ENCODE measurements around the gene LPAR1. TPM values are rescaled to one million over a fixed set of nuclear protein-coding genes. Genes with fewer than 3 reads are reported as not detected.

LPAR1 gene
- total and polyA plus RNA-seq, 9 of the 15 experiments (the other 6 are each of a cell fraction or from before 2014, with no cell fraction given): 0.13 TPM; not detected in 8

GRCh38 chr9:110996436-110997220, 41.6 kb downstream of the LPAR1 start:
- no peaks in the 10 kb centered on the region for H3K36me3 ChIP-seq (ENCODE audit: control insufficient read depth, insufficient read depth, low read length)
- no peaks in the 10 kb centered on the region for H3K4me1 ChIP-seq (replicated peaks in 1 of 2; ENCODE audit: control insufficient read depth in 2 of 2, insufficient read depth in 2 of 2, low read length in 2 of 2)
- ChIA-PET POLR2A (no interaction called here), CTCF (ENCODE audit: low intra/inter-chr PET ratio) (no interaction called here)
- no peaks in the 10 kb centered on the region for H3K27me3 ChIP-seq (ENCODE audit: control insufficient read depth in 2 of 2, insufficient read depth in 2 of 2, low read length in 2 of 2)
- H3K9ac ChIP-seq (ENCODE audit: insufficient read depth in 1 of 2, low read depth in 2 of 2, low read length in 2 of 2): no peak overlapping the region
- H2AFZ ChIP-seq (ENCODE audit: low read depth, low read length): no peak overlapping the region
- DNase-seq (ENCODE audit: extremely low read depth in 1 of 4, low spot score in 3 of 4): no peak
- FAIRE-seq: no peak
- no peak overlapping the region for H3K27ac ChIP-seq (ENCODE audit: extremely low read depth, low read depth, low read length)
- 3% methylated on average over 9 of the region's 9 CpGs for WGBS (ENCODE audit: insufficient coverage, low coverage, missing lambda C conversion rate)
- H3K4me2 ChIP-seq (ENCODE audit: insufficient read depth, low read length): no peak overlapping the region
- H4K20me1 ChIP-seq (replicated peaks; ENCODE audit: control insufficient read depth, insufficient read depth, low read length): no peaks in the 10 kb centered on the region
- no peaks in the 10 kb centered on the region for H3K9me1 ChIP-seq (ENCODE audit: control insufficient read depth, insufficient read depth, low read length)
- no peaks in the 10 kb centered on the region for H3K79me2 ChIP-seq (ENCODE audit: control insufficient read depth, insufficient read depth, low read length)
- no peak overlapping the region for H3K4me3 ChIP-seq
- intact Hi-C loops (cut with micrococcal nuclease) (no loop called here), in situ Hi-C loops (cut with MboI) (no loop called here)
- no peaks in the 10 kb centered on the region for H3K9me3 ChIP-seq (replicated peaks; ENCODE audit: control insufficient read depth, insufficient read depth, low read depth, low read length)
- no TSS peak for BruUV-seq (replicated peaks)
- no peak for ATAC-seq
- TF ChIP-seq KLF16 (IDR thresholded peaks at IDR 0.05) (no peak), RAD51 (IDR thresholded peaks at IDR 0.05; ENCODE audit: borderline replicate concordance, low read depth) (no peak), ELF4 (CRISPR knock-in tag; IDR thresholded peaks at IDR 0.05) (no peak), LEF1 (IDR thresholded peaks at IDR 0.05) (no peak), HEY1 (CRISPR knock-in tag; IDR thresholded peaks at IDR 0.05; ENCODE audit: borderline replicate concordance) (no peak), ZBTB34 (CRISPR knock-in tag; IDR thresholded peaks at IDR 0.05) (no peak), KLF1 (tag; IDR thresholded peaks at IDR 0.05) (no peak), ZNF239 (CRISPR knock-in tag; IDR thresholded peaks at IDR 0.05) (no peak), ZBTB12 (CRISPR knock-in tag; IDR thresholded peaks at IDR 0.05) (no peak), WHSC1 (IDR thresholded peaks at IDR 0.05; ENCODE audit: low read length) (no peak), ZNF274 (IDR thresholded peaks at IDR 0.05; ENCODE audit: borderline replicate concordance, low read depth, low read length) (no peak)
- TF ChIP-seq, protein P1, sequence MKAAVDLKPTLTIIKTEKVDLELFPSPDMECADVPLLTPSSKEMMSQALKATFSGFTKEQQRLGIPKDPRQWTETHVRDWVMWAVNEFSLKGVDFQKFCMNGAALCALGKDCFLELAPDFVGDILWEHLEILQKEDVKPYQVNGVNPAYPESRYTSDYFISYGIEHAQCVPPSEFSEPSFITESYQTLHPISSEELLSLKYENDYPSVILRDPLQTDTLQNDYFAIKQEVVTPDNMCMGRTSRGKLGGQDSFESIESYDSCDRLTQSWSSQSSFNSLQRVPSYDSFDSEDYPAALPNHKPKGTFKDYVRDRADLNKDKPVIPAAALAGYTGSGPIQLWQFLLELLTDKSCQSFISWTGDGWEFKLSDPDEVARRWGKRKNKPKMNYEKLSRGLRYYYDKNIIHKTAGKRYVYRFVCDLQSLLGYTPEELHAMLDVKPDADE (conservative IDR thresholded peaks at IDR 0.05; ENCODE audit: control insufficient read depth, low read depth, low read length): no peak
- TF ChIP-seq, protein P2, sequence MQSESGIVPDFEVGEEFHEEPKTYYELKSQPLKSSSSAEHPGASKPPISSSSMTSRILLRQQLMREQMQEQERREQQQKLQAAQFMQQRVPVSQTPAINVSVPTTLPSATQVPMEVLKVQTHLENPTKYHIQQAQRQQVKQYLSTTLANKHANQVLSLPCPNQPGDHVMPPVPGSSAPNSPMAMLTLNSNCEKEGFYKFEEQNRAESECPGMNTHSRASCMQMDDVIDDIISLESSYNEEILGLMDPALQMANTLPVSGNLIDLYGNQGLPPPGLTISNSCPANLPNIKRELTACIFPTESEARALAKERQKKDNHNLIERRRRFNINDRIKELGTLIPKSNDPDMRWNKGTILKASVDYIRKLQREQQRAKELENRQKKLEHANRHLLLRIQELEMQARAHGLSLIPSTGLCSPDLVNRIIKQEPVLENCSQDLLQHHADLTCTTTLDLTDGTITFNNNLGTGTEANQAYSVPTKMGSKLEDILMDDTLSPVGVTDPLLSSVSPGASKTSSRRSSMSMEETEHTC (IDR thresholded peaks at IDR 0.05): no peak
- TF ChIP-seq, protein P3, sequence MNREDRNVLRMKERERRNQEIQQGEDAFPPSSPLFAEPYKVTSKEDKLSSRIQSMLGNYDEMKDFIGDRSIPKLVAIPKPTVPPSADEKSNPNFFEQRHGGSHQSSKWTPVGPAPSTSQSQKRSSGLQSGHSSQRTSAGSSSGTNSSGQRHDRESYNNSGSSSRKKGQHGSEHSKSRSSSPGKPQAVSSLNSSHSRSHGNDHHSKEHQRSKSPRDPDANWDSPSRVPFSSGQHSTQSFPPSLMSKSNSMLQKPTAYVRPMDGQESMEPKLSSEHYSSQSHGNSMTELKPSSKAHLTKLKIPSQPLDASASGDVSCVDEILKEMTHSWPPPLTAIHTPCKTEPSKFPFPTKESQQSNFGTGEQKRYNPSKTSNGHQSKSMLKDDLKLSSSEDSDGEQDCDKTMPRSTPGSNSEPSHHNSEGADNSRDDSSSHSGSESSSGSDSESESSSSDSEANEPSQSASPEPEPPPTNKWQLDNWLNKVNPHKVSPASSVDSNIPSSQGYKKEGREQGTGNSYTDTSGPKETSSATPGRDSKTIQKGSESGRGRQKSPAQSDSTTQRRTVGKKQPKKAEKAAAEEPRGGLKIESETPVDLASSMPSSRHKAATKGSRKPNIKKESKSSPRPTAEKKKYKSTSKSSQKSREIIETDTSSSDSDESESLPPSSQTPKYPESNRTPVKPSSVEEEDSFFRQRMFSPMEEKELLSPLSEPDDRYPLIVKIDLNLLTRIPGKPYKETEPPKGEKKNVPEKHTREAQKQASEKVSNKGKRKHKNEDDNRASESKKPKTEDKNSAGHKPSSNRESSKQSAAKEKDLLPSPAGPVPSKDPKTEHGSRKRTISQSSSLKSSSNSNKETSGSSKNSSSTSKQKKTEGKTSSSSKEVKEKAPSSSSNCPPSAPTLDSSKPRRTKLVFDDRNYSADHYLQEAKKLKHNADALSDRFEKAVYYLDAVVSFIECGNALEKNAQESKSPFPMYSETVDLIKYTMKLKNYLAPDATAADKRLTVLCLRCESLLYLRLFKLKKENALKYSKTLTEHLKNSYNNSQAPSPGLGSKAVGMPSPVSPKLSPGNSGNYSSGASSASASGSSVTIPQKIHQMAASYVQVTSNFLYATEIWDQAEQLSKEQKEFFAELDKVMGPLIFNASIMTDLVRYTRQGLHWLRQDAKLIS (CRISPR knock-in tag; IDR thresholded peaks at IDR 0.05): no peak

All from K562 (cell line).